DMS153 treated with DMSO at 0.1 percent for 48 hours (cell line): ENCODE data around the gene DNAJC17.

Source experiments
- DNase-seq: peaks from one replicate; lab custom pipeline; 2025; ENCODE audit not compliant: unreplicated experiment; lab: John Stamatoyannopoulos, UW

The DNAJC17 gene

DNA sequence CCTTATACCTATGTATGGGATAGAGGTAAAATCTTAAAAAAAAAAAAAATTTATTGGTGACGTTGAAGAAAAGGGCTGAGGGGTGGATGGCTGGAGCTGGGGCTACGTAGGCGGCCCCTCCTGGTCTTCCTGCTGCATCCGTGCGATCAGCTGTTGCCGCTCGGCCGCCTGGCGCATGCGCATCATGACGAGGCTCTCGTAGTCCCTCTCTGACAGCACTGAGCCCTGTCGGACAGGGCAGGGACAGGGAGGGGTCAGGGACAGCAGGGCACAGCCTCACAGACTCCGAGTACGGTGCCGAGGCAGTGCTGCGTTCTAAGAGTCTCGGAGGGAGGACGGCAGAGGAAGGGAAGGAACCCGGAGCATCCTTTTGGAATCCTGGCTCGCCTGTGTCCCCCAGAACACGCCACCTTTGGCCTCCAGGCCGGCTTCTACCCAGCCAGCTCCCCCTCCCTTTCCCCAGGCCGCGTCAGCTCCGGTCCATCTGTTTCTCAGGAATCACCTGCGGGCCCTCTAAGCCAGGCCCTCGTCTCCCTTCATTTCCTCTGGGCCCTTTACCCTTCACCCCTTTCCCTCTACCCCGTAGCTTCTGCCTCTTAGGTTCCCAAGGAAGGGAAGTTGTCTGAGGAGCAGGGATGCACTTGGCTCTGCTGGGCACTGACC, 39.3 kb downstream of the DNAJC17 start:
- DNase-seq = no peak

DNA sequence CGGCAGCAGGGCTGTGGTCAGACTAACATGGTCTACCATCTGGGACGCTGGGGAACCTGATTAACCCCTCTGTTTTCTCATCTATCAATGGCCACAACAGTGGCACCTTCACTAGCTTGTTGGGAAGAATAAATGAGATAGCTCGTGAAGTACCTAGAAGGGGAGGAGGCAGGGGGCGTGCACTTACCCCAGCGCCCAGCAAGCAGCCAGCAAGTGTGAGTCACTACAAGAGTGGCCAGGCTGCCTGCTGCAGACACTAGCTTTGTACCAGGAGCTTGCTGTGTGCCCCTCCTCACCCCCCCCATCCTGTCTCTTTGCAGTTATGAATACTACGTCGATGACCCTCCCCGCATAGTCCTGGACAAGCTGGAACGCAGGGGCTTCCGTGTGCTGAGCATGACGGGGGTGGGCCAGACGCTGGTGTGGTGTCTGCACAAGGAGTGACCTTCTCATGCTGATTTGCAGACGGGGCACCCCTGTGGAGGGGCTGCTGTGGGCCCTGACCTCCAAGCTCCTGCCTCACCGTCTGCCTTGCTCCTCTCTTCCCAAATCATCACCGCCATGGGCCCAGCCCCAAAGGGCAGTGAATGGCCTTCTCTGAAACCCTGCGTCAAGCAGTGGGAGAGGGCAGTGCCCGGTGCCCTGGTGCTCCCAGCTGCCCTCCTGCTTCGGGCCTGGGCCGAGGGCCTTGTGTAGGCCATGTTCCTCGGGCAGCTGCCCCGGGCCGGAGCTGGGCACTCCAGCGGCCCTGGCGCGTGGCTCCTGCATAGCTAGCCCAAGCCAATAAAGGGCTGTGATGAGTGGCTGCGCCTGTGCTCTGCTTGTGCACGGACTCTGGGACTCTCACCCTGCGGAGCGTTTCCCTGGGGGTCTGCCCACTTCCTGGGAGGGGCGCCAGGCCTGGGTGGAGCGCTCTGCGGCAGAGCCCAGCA, 40.1 kb downstream of the DNAJC17 start:
- DNase-seq = no peak

DNA sequence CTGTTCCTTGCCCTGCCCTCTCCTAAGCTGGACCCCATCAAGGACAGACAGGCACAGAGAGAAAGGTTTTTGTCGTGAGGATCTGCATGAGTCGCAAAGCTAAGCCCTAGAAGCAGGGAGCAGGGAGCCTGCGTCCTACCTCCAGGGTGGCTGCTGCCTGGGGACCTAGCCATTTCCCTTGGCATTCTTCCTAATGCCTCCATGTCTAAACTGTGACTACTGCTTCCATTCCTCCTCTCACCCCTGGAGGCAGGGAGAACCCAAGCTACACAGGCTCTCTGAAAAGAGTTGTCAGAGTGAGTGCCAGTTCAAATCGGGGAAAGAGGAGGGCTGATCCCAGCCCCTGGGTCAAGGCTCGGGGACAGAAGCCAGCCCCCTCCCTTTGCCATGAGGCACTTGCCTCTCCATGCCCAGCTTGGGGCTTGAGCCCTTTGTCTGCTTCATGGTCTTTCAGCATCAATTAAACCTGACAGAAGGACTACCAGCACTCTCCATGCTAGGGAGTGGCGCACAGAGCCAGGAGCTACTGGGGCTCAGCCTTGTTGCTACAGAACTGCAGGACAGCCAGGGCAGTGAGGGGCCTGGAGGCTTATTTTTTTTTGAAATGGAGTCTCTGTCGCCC, 41.0 kb downstream of the DNAJC17 start:
- DNase-seq = no peak

DNA sequence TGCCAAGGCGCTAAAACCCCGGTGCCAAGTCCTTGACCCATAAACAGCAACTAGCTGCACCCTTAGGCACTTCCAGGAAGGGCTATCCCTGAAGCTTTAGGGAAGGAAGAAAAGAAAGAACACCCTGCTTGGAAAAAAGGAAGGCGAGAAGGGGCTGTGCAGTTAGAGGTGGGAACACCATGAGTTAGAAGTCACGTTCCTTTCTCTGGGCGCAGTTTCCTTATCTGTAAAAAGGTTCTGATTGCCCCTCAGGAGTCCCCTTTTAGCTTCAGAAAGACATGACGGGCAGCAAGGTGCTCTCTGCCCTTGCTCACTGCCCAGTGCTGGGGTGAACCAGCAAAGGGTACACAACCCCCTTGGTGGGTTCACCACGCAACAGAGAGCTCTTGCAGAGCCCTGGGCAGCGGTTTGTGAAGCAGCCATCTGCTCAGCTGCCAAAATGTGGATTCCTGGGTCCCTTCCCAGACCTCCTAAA, 42.6 kb downstream of the DNAJC17 start:
- DNase-seq = no peak

DNA sequence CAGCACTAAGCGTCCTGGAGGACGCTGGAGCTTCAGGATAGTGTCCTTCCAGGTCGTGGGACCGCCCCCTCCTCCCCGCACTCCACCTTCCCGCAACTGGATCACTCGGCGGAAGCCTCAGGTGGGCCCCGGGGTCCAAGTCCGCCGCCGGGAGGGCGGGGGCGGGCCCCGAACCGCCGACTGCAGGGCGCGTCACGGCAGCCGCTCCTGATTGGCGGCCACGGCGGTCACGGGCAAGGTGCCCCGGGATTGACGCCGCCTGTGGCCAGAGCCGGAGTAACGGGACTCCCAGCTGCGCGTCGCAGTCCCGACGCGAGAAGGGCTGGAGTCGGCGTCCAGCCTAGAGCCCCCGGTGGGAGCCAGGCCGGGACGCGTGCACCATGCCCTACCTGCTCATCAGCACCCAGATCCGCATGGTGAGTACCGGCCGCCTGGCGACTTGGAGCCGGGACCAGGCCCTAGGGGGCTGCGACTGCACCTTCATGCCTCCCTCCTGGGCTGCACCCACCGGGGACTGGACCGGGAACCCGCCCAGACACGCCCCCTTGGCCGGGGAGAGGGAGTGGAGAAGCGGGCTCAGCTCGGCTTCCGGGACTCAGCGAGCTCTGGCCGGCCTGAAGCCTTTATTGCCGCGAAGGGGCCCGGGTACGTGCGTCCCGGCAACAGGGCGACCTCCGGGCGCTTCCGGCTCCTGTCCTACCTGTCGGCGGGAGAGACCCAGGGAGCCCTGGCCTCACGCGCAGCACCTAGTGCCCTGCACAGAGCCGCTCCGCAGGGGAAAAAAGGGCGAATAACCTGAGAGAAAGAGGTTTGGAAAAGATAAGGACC, 43.3 kb downstream of the DNAJC17 start, which contains the start of gene GCHFR:
TSS of gene GCHFR (plus strand) at position 268 of the 828 bp plus-strand sequence. CDS start at position 381, 113 bp downstream.
- peak; percentile 21 for DNase-seq

DNA sequence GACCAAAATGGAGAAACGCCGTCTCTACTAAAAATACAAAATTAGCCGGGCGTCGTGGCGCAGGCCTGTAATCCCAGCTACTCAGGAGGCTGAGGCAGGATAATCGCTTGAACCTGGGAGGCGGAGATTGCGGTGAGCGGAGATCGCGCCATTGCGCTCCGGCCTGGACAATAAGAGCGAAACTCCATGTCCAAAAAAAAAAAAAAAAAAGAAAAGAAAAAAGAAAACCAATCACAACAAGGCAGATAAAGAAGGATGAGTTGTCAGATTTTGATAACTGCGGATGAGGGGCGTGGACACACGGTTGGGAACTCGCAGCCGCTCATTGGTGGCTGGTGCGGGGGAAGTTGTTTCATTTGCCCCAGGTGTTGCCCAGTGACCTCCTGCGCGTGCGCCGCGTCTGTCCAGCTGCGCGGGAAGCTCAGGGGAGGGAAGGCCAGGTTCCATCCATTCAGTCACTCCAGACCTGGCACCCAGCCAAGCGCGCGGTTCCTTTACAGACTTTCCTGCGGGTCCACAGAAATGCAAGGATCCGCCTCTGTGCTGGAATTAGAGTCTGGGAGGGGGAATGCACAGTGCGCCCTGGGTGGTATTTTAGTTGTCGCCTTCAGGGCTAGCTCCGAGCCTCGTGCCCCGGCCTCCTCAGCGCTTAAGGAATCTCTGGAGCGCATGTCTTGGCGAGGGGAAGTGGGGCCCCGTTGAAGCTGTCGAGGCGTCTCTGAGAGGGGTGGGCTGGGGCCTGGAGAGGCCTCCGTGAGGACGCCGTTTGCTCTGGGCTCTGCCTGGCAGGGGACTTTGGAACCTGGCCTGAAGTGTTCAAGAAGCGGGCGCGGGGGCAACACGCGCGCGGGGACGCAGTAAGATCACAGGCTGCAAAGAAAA, 44.1 kb downstream of the DNAJC17 start:
- peak; percentile 28 for DNase-seq

DNA sequence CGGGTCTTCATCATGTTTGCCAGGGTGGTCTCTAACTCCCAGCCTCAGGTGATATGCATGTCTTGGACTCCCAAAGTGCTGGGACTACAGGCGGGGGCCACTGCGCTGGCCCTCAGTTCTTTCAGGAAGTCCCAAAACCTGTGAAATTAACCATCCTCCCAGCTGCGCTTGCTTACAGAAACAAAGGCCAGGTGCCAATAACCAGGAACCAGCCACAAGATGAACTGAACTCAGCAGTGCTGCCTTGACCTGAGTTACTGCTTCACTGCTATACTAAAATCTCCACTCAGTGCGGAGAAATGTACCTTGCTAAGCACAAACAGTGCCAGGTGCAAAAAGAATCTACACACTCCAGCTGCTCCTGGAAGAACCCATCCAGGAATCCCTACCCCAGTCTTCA, 47.3 kb downstream of the DNAJC17 start:
- DNase-seq = no peak

DNA sequence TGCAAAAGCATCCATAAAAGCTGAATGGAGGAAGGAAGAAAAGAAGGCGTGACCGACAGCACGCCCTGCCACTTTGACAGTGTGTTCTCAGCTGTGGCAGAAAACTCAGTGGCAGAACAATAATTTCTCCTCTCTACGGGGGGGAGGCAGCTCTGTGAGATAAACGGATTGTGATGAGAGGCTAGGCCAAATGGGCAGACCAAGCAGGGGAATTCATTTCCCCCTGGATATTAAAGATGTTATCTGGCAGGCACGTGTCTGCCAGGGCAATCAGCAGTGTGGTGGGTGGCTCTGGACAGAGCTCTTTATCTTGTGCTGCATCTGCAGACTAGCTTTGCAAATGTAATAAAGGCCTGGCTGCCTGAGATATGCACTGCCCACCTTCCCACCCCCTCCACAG, 50.3 kb downstream of the DNAJC17 start:
- no peak for DNase-seq

DNA sequence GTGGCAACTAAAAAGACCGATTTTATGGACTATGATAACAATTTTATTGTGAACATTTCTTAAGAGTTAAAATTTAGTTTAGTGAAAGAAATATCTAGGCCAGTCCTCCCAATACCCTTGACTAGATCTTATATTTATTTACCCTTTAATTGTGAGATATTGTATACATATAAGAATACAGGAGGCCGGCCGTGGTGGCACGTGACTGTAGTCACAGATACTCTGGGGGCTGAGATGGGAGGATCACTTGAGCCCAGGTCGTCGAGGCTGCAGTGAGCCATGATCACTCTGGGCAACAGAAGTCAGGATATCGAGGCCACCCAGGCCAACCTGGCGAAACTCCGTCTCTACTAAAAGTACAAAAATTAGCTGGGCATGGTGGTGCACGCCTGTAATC, 51.5 kb downstream of the DNAJC17 start:
- no peak for DNase-seq

DNA sequence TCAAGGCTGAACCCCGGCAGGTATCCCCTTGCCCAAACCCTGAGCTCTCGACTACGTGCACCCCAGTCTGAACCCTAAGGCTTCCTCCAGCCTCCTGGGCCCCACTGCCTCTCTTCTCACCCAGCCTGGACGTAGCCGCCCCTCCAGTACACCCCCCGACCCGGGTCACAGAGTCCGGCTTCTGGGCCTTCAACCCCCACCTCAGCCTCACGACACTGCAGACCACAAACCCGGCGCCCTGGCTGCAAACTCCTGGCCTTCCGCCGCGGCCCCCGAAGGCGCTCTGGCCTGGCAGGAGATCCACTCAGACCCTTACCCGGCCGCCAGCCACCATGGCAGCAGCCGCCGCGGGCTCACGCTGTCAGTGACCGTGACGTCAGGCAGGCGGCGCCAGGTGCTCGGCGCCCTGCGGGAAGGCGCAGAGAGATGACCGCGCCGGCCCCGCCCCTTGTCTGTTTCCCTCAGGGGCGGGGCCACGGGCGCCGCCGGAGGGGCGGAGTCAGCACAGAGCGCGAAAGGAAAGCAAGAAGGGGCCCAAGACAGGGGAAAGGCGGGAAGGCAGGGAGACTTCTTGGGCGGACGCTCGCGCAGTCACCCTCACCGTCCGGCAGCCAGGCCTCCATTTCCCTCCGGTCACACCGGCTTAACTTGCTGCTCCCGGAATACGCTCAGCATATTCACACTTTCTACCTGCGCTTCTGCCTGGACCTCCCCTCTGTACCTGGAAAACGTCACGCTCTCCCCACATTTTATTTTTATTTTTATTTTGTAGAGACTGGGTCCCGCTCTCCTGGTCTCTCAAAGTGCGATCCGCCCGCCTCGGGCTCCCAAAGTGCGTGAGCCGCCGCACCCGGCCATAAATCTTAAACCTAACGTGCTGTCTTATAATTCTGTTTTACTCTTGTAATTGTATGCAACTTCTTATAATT, 52.1 kb downstream of the DNAJC17 start, which contains the start of gene RMDN3:
TSS of gene RMDN3 (minus strand) at position 372 of the 929 bp plus-strand sequence. CDS start 471 bp downstream, outside the sequence.
- DNase-seq = peak; percentile 16

DNA sequence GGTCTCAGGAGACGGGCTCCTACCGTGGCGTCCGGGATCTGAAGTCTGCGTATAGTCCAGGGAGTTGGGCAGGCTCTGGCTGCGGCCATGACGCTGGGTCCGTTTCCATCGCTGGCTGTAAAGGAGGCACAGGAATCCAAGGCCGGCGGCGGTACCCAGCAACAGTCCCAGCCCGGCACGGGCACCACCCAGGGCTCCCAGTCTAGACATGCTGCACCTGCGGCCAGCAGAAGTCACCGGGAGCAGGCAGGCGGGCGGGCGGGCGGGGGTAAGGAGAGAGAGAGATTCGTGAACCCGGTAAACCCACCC, 52.7 kb downstream of the DNAJC17 start:
- no peak for DNase-seq

DNA sequence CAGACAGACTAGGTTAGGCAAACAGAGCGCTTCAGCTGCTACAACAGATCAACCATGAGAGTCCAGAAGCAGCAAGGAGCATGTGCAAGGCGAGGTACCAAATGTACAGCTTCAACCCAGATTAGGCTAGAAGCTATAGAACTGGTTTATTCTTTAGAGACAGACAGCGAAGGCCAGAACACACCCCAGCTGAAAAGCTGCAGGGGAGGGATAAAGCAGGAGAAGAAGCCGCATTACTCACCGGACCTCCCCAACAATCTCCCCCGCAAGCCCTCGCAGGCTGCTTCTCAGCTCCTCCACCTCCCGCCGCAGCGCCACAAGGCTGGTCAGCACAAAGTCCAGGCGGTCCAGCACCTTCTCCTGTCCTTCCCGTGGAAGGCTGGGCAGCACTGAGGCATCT, 55.5 kb downstream of the DNAJC17 start:
- no peak for DNase-seq

DNA sequence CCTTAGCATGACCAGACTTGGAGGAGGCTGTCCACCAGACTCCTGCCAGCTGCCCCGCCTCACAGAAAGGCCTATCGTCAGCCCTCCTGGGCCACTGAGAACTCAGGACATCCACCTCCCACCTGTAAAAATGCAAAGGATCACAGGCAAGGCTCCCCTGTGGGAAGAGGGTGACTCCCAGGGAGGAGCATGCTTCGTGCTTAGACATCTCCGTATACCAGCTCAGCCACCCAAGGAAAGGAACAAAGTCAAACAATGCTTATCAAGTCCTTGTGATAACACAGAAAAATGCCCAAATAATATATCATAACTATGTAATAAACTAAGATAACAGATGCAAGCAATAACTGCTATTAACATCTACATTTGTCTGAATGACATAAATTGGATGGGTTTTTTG, 56.4 kb downstream of the DNAJC17 start:
- DNase-seq = no peak

DNA sequence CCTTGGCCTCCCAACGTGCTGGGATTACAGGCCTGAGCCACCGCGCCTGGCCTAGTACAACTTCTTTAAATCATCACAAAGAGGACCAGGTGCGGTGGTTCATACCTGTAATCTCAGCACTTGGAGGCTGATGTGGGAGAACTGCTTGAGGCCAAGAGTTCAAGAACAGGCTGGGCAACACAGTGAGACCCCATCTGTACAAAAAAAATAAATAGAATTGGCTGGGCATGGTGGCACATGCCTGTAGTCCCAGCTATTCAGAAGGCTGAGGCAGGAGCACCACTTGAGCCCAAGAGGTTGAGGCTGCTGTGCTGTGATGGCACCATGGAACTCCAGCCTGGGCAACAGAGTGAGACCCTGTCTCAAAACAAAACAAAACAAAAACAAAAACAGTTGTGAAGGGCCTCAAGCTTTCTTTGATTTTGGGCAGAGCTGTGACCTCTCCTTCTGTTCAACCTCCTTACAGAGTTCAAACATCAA, 58.1 kb downstream of the DNAJC17 start:
- no peak for DNase-seq

DNA sequence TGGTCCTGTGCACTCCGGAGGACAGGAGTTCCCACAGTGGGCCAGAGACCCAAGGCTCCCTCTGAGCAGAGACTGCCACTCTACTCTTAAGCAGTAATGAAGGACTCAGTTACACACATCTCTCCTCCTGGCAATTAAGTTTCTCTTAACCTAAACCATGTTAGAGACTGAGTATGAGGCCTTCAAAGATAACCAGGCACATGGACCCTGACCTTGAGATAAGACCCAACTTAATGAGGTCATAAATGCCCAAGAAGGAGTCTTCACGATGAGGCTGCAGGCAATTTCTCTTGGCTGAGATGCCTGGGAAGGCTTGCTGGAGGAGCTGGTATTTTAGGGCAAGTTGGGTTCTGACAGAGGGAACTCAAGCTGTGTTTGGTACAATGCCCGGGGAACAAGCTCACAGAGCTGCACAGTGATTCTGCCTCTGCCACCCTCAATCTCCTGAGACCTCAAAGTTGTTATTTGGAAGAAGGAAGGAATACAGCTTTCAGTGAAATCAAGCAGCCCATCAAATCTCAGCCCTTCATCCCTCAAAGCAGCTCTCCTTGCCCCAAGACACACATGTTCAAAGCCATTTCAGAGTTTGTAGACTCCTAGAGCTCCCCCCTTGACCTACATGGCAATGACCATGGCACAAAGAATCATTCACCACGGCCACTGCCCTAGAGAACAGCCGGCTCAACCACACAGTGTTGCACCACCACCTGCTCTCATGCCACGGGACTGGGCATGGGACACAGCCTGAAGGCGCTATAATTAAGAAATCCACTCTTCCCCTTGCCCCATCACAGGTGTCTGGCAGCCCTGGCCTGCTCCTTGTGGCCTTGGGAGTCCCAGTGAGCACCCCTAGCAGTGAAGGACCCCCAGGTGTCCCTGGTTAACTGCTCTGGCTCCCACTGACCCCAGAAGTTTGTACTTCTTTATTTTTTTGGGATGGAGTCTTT, 59.3 kb downstream of the DNAJC17 start:
- no peak for DNase-seq

DNA sequence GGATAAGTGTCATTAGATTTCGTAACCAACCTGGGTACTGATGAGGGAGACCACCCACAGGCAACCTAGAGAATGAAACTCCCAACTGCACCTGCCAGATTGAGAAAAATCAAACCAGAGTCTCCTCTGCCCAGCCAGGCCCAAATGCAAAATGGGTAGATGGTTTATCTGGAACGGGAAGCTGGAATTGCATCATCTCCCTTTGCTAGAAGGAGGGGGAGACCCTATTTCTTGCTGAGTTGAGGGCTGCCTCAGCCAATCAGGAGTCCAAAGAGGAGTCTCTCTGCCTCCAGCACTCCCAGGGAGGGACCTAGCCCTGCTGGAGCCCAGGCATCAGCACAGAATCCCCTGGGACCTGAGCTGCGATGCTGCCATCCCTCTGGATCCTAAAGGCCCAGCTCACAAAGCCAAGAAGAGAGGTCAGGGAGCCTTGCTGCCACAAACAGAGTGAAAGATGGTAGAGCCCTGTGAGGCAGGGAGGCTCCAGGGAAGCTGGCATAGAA, 60.3 kb downstream of the DNAJC17 start:
- no peak for DNase-seq

DNA sequence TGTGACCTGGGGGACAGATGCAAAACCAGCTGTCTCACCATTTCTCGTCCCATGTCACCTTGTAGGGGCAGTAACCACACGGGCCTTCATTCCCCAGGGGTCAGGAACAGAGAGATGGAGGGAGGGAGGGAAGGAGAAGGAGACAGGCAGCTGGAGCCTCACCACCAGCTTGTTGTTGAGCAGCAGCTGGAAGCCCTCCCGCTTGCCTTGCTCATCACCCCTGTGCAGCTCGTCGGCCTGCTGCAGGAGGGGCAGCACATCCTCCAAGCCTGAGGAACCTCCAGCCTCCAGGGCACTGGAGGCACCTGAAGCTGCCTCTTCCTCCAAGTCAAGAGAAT, 62.5 kb downstream of the DNAJC17 start:
- DNase-seq = no peak
